Astrocyte (in vitro differentiated cells and primary cell): ENCODE measurements around the gene TPT1. TPM values are rescaled to one million over a fixed set of nuclear protein-coding genes. Genes with fewer than 3 reads are reported as not detected.

Experiments
- DNase-seq: peaks from one replicate; pipeline ENCODE4 v3.0.0-alpha.2; 2010; ENCODE audit warnings: low read depth
- FAIRE-seq: peaks from 2 replicates; lab custom pipeline; 2011; peaks lifted over from hg19 to GRCh38; lab: Jason Lieb, UNC
- H2AFZ ChIP-seq: 2 replicates; pipeline ENCODE4 v1.6.0; 2012; ENCODE audit warnings: low read depth, low read length, inconsistent platforms
- H3K27ac ChIP-seq: 2 replicates; pipeline ENCODE4 v1.5.1; 2011; ENCODE audit warnings: low read depth, low read length, inconsistent platforms
- H3K27me3 ChIP-seq: 2 replicates; pipeline ENCODE4 v1.6.0; 2011; ENCODE audit warnings: low read length, inconsistent platforms; ENCODE audit not compliant: insufficient read depth
- H3K36me3 ChIP-seq: 2 replicates; pipeline ENCODE4 v1.5.1; 2011; ENCODE audit warnings: low read length, inconsistent platforms; ENCODE audit not compliant: insufficient read depth
- H3K4me1 ChIP-seq: 2 replicates; pipeline ENCODE4 v1.5.1; 2011; ENCODE audit warnings: low read length, inconsistent platforms; ENCODE audit not compliant: insufficient read depth
- H3K4me2 ChIP-seq: 2 replicates; pipeline ENCODE4 v1.6.0; 2012; ENCODE audit warnings: low read length, inconsistent platforms
- H3K4me3 ChIP-seq: 2 replicates; pipeline ENCODE4 v1.5.1; 2011; ENCODE audit warnings: low read depth, mild to moderate bottlenecking, low read length, inconsistent platforms; ENCODE audit not compliant: insufficient read depth
- H3K79me2 ChIP-seq: 2 replicates; pipeline ENCODE4 v1.6.0; 2012; ENCODE audit warnings: mild to moderate bottlenecking, low read length, inconsistent platforms; ENCODE audit not compliant: insufficient read depth
- H3K9ac ChIP-seq: 2 replicates; pipeline ENCODE4 v1.6.0; 2012; ENCODE audit warnings: mild to moderate bottlenecking, low read length, inconsistent platforms
- H3K9me3 ChIP-seq: 2 replicates; pipeline ENCODE4 v1.5.1; 2012; ENCODE audit warnings: low read depth, mild to moderate bottlenecking, low read length, inconsistent platforms; ENCODE audit not compliant: insufficient read depth
- H4K20me1 ChIP-seq: 2 replicates; pipeline ENCODE4 v1.6.0; 2012; ENCODE audit warnings: low read length, inconsistent platforms; ENCODE audit not compliant: insufficient read depth
- H3K27ac Mint-ChIP-seq: one replicate; pipeline ENCODE4 v1.8.0; 2021; ENCODE audit warnings: mild to moderate bottlenecking, mixed read lengths; ENCODE audit not compliant: unreplicated experiment
- H3K27me3 Mint-ChIP-seq: one replicate; pipeline ENCODE4 v1.8.0; 2021; ENCODE audit warnings: low read depth, mixed read lengths; ENCODE audit not compliant: unreplicated experiment
- H3K36me3 Mint-ChIP-seq: one replicate; pipeline ENCODE4 v1.8.0; 2021; ENCODE audit warnings: low read depth, mixed read lengths; ENCODE audit not compliant: unreplicated experiment
- H3K4me1 Mint-ChIP-seq: one replicate; pipeline ENCODE4 v1.8.0; 2021; ENCODE audit warnings: low read depth, mixed read lengths; ENCODE audit not compliant: unreplicated experiment
- H3K4me3 Mint-ChIP-seq: one replicate; pipeline ENCODE4 v1.8.0; 2021; ENCODE audit warnings: mild to moderate bottlenecking, moderate library complexity, mixed read lengths; ENCODE audit not compliant: unreplicated experiment
- H3K9me3 Mint-ChIP-seq: one replicate; pipeline ENCODE4 v1.8.0; 2021; ENCODE audit warnings: mild to moderate bottlenecking, mixed read lengths; ENCODE audit not compliant: unreplicated experiment
- EZH2 ChIP-seq: IDR thresholded peaks from 2 replicates; pipeline ENCODE4 v1.6.1; 2012; ENCODE audit warnings: mild to moderate bottlenecking, low read length, inconsistent platforms; ENCODE audit not compliant: insufficient read depth
- total RNA-seq: library from RNA; stranded (reverse); gene quantifications from 2 replicates; pipeline ENCODE4 v1.2.1, GENCODE V29; 2021
- TF ChIP-seq, protein P1 (sequence below): IDR thresholded peaks from 2 replicates; pipeline ENCODE4 v1.5.1; 2011; ENCODE audit warnings: low read depth, mild to moderate bottlenecking, inconsistent platforms, low read length, moderate library complexity; ENCODE audit not compliant: insufficient read depth

Gene TPT1
- total RNA-seq, 1 donor from 2014 or later: 2,540 TPM

DNA sequence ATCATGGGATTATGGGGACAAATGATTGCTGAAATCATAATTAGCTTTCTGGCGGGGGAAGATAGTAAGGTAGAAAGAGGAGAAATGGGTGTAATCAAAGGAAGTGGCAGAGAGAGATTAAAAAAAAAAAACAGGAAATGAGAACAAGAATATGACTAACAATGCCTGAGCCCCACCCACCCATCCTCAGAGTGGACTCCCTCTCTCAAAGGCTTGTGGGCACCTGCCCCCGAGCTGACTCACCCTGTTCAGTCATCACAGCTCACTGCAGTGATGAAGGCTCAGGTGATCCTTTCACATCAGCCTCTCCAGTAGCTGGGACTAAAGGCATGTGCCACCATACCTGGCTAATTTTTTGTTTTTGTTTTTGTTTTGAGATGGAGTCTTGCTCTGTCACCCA lies 26.4 kb upstream of the TPT1 start:
- peaks cover 17% of the 10 kb centered on the region for H3K4me1 Mint-ChIP-seq
- H3K9ac ChIP-seq: no peak overlapping the region
- no peaks in the 10 kb centered on the region for H3K79me2 ChIP-seq
- H3K27ac ChIP-seq: peak overlapping the region; percentile 19
- H3K9me3 ChIP-seq: no peaks in the 10 kb centered on the region
- H3K27me3 Mint-ChIP-seq: no peaks in the 10 kb centered on the region
- DNase-seq (peak; percentile 92), FAIRE-seq (no peak)
- H3K4me3 ChIP-seq: no peak overlapping the region
- H3K36me3 Mint-ChIP-seq: peaks cover 23% of the 10 kb centered on the region
- no peak overlapping the region for H2AFZ ChIP-seq
- H3K36me3 ChIP-seq: peaks cover 2% of the 10 kb centered on the region
- TF ChIP-seq, protein P1, sequence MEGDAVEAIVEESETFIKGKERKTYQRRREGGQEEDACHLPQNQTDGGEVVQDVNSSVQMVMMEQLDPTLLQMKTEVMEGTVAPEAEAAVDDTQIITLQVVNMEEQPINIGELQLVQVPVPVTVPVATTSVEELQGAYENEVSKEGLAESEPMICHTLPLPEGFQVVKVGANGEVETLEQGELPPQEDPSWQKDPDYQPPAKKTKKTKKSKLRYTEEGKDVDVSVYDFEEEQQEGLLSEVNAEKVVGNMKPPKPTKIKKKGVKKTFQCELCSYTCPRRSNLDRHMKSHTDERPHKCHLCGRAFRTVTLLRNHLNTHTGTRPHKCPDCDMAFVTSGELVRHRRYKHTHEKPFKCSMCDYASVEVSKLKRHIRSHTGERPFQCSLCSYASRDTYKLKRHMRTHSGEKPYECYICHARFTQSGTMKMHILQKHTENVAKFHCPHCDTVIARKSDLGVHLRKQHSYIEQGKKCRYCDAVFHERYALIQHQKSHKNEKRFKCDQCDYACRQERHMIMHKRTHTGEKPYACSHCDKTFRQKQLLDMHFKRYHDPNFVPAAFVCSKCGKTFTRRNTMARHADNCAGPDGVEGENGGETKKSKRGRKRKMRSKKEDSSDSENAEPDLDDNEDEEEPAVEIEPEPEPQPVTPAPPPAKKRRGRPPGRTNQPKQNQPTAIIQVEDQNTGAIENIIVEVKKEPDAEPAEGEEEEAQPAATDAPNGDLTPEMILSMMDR: no peak
- no peak for TF ChIP-seq EZH2
- H3K27me3 ChIP-seq: no peaks in the 10 kb centered on the region
- H3K9me3 Mint-ChIP-seq: no peaks in the 10 kb centered on the region
- no peaks in the 10 kb centered on the region for H4K20me1 ChIP-seq
- H3K4me3 Mint-ChIP-seq: no peak overlapping the region
- H3K4me1 ChIP-seq: peaks cover 10% of the 10 kb centered on the region
- H3K27ac Mint-ChIP-seq: no peak overlapping the region
- no peak overlapping the region for H3K4me2 ChIP-seq

DNA sequence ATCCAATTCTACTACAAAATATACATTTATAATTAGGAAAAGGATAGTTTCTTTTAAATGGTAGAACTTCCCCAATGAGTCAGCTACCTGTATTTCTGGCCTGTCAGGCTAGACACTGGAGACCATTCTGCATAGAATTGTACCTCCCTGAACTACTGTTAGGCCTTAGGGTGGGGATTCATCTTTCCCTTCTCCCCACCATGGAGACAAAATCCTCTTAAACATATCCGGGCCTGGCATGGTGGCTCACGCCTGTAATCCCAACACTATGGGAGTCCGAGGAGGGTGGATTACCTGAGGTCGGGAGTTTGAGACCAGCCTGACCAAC lies 24.5 kb upstream of the TPT1 start:
- no peak overlapping the region for H3K27ac Mint-ChIP-seq
- H3K4me1 ChIP-seq: peaks cover 5% of the 10 kb centered on the region
- no peaks in the 10 kb centered on the region for H4K20me1 ChIP-seq
- H3K36me3 Mint-ChIP-seq: peaks cover 27% of the 10 kb centered on the region
- H2AFZ ChIP-seq: no peak overlapping the region
- no peak overlapping the region for H3K4me3 ChIP-seq
- no peaks in the 10 kb centered on the region for H3K27me3 ChIP-seq
- H3K4me1 Mint-ChIP-seq: peaks cover 20% of the 10 kb centered on the region
- no peaks in the 10 kb centered on the region for H3K27me3 Mint-ChIP-seq
- H3K79me2 ChIP-seq: no peaks in the 10 kb centered on the region
- no peaks in the 10 kb centered on the region for H3K9me3 ChIP-seq
- no peaks in the 10 kb centered on the region for H3K9me3 Mint-ChIP-seq
- no peak overlapping the region for H3K9ac ChIP-seq
- H3K36me3 ChIP-seq: peaks cover 4% of the 10 kb centered on the region
- FAIRE-seq (no peak), DNase-seq (no peak)
- H3K4me3 Mint-ChIP-seq: no peak overlapping the region
- H3K27ac ChIP-seq: no peak overlapping the region
- TF ChIP-seq, protein P1: no peak
- TF ChIP-seq EZH2: no peak
- no peak overlapping the region for H3K4me2 ChIP-seq

DNA sequence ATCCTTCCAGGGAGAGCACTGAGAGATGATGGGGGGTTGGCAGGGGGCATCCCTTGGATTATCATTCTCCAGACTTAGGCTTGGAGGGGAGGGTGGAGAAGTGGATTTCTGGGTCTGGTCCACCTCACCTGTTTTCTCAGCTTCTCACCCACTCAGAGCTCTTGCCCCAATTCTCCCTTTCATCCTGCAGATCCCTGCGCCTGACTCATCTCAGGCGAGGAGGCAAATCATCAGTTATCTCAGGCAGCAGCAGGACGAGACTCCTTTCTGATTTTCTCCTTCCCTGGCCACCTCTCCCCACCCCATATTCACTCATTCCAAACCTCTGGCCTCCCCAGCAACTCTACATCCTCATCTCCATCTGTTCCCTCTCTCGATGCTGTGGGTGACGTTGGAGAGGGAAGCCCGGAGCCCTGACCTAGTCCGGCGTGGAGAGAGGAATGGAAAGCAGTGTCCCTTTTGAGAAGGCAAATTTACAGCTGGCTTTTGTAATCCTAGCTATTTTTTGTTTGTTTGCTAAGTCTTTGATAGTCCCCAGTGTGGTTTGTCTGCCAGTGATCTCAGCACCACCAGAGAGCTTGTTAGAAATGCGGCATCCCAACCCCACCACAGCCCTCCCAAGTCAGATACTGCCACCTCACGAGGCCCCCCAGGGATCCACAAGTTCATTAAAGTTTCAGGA lies 24.0 kb upstream of the TPT1 start:
- Histone ChIP-seq H3K9ac (peak overlapping the region; percentile 10), H4K20me1 (no peaks in the 10 kb centered on the region), H3K36me3 (peaks cover 4% of the 10 kb centered on the region), H3K4me1 (peaks cover 5% of the 10 kb centered on the region), H3K27me3 (no peaks in the 10 kb centered on the region), H3K4me3 (no peak overlapping the region), H3K9me3 (no peaks in the 10 kb centered on the region), H3K27ac (no peak overlapping the region), H2AFZ (no peak overlapping the region), H3K79me2 (no peaks in the 10 kb centered on the region), H3K4me2 (no peak overlapping the region)
- no peak overlapping the region for H3K4me3 Mint-ChIP-seq
- DNase-seq (no peak), FAIRE-seq (no peak)
- TF ChIP-seq, protein P1: no peak
- TF ChIP-seq EZH2: no peak
- no peak overlapping the region for H3K27ac Mint-ChIP-seq
- peaks cover 30% of the 10 kb centered on the region for H3K36me3 Mint-ChIP-seq
- H3K27me3 Mint-ChIP-seq: no peaks in the 10 kb centered on the region
- no peaks in the 10 kb centered on the region for H3K9me3 Mint-ChIP-seq
- H3K4me1 Mint-ChIP-seq: peaks cover 20% of the 10 kb centered on the region
